Measurements from ENCODE around the gene BCR.
"Not testable (repeated sequence)": the region's sequence is repeated elsewhere in the genome, so short reads cannot be mapped to it uniquely, and the experiment has no call there.

Gene BCR
- 170 to 188 reads per million in 2 donors for total RNA-seq

DNA sequence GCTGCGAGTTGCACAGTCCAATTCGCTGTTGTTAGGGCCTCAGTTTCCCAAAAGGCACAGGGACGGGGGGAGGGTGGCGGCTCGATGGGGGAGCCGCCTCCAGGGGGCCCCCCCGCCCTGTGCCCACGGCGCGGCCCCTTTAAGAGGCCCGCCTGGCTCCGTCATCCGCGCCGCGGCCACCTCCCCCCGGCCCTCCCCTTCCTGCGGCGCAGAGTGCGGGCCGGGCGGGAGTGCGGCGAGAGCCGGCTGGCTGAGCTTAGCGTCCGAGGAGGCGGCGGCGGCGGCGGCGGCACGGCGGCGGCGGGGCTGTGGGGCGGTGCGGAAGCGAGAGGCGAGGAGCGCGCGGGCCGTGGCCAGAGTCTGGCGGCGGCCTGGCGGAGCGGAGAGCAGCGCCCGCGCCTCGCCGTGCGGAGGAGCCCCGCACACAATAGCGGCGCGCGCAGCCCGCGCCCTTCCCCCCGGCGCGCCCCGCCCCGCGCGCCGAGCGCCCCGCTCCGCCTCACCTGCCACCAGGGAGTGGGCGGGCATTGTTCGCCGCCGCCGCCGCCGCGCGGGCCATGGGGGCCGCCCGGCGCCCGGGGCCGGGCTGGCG, at the start of gene BCR:
BCR (plus strand) TSS at position 209 of the 592 bp plus-strand sequence. CDS start 452 bp downstream, outside the sequence.
- peak; percentile 58 for DNase-seq

DNA sequence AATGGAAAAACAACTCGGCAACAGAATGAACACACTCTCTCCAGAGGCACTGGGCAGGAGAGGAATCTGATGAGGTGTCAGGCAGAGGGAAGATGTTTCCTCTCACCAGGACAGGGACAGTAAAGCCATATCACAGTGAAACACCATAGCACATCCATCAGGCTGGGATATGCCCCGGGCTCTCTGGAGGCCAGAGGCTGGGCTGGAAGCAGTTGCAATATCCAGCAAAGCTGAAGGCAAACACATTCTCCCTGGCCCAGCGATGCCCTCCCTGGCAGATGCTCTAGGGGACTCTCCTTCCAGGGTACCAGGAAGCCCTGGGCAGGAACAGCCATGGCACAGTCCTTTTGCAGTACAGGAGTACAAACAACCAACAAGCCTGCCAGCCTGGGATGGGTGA, 49.6 kb upstream of the BCR start:
- no peak for DNase-seq

GRCh38 chr22:23131931-23132330, 48.4 kb upstream of the BCR start:
- DNase-seq = no peak

DNA sequence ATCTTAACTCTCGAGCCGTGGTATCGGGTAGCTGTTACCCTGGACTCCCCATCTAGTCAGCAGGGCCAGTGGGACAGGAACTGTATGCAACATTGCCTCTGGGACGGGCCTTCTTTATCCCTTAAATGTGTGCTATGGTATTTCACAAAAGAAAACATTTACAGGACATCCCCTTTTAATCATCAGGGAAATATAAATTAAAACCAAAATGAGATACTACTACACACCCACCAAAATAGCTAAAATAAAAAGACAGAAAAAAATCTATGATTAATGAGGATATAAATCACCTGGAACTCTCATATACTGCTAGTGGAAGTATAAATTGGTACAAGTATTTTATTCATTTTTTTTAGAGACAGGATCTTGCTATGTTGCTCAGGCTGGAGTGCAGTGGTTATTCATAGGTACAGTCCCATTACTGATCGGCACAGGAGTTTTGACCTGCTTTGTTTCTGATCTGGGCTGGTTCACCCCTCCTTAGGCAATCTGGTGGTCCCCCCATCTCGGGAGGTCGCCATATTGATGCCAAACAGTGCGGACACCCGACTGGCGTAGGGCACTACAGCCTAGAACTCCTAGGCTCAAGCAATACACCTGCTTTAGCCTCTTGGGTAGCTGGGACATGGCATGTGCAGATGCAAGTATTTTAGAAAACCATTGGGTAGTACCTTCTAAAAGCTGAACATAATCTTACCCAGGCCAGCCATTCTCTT, 47.8 kb upstream of the BCR start:
- no peak for DNase-seq

GRCh38 chr22:23133922-23134321, 46.4 kb upstream of the BCR start:
- DNase-seq = no peak

DNA sequence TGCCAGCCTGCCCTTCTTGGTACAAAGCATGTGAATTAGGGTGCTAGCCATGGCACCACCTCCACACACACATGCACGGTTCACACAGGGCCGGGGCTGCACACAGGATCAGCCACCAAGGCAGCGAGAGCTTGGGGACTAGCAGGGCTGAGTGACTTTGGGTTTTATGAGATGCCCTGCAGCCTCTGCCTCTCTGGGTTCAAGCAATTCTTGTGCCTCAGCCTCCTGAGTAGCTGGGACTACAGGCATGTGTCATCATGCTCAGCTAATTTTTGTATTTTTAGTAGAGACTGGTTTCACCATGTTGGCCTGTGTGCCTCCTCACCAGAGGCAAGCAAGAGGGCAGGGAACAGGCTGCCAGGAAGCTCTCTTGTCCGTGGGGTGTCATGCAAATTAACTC, 43.3 kb upstream of the BCR start:
- DNase-seq = not testable (repeated sequence)

DNA sequence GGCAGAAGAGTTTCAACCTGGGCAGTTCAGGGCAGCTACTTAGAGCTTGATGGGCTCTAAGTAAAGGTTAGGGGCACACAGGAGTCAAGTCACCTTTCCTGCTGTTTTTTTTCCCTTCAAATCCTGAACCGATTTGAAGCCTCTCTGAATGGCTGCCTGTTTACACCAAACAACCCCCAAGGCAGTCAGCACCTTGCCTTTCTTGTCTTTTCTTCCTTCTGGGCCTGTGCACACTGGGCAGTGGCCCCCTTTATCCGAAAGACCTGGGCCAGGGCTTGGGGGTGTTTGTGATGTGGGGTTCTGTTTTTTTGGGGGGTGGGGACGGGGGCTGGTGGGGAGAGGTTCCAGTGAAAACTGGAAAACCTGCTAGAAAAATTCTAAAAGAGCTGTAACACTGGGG, 42.8 kb upstream of the BCR start:
- DNase-seq = no peak

DNA sequence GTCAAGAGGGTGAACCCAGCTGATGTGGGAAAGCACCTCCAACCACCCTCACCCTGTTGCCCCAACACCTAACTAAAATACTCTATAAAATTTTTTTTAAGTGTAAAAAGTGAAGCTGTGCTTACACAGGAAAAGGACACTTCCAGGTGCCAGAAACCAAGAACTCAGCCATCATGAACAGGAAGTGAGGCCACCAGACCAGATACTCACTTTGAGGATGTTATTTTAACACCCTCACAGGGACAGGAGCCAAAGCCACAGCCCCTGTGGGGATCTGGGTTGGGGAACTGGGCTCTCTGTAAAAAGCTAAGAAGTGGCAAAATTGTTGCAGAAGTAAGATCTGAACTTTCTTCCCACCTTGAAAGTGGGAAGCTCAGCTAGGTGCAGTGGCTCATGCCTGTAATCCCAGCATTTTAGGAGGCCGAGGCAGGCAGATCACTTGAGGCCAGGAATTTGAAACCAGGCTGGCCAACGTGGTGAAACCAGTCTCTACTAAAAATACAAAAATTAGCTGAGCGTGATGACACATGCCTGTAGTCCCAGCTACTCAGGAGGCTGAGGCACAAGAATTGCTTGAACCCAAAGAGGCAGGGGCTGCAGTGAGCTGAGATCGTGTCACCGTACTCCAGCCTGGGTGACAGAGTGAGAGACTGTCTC, 42.3 kb upstream of the BCR start:
- peak; percentile 27 for DNase-seq

- DNase-seq = no peak
These were observed 41.5 kb upstream of the BCR start for GRCh38 chr22:23138584-23139435.

GRCh38 chr22:23140385-23140784, 39.9 kb upstream of the BCR start:
- no peak for DNase-seq

DNA sequence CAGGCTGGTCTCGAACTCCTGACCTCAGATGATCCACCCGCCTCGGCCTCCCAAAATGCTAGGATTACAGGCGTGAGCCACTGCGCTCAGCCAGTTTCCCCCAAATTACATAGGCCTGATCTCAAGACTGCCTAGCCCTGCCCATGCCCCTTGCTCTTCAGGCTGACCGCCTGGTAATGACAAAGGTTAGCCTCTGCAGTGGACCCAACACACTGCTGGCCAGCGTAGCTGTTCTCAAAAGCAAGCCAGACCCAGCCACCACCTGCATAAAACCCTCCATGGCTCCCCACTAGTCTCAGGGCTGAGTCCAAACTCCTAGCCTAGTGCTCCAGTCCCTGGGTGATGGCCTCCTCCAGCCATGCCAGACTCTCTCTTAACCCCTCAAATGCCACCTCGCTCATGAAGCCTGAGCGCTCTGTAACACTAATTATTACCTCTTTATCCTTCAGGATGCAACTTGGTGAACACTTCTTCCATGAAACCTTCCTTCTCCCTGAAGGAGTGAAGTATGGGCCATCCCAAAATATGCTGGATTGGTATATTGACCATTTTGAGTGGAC, 37.7 kb upstream of the BCR start:
- no peak for DNase-seq

- no peak for DNase-seq
These were observed 37.2 kb upstream of the BCR start for GRCh38 chr22:23143119-23143518.

- no peak for DNase-seq
These were observed 35.9 kb upstream of the BCR start for GRCh38 chr22:23144432-23144831.

DNA sequence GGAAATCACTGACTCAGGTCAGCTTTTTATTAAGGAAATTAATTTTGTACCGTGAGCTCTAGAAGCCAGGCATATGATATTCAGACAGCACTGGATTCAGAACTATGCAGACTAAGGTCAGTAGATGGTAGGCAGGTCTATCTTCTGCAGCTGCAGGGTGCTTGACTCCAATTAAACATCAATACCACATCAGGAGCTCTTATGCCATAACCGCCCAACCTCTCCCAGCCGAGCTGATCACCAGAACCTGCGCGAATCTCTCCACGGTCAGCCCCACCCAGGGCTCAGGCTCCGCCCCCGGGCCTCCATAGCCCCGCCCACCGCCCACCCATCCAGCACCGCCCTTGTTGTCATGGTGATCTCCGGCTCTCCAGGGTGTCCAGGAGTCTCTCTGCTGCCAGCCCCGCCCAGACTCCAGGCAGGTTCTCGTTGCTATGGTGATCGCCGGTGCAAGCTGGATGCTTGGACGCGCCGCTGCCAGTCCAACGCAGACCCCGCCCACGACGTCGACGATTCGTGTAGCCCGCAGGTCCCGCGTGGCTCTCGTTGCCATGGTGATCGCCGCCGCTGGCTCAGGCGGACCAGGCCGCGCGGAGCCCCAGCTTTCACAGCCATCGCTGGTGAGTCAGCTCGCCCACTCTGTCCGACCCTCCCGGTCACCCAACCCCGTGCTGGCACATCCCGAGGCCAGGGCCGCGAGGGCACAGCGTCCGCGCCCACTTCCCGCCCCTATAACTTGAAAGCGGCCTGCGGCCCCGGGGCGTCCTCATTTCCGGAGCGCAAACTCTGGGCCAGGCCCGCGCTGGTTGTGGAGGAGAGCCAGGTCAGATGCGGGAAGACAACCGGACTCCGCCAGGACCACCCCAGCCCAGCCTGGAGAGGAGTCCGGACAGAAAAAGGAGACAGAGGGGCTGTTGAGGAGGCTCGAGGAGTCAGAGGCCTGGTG, 35.1 kb upstream of the BCR start, which contains the start of gene RAB36:
RAB36 (plus strand) TSS at position 546 of the 946 bp plus-strand sequence. CDS start 1,140 bp downstream, outside the sequence.
- peak; percentile 93 for DNase-seq

GRCh38 chr22:23145878-23146470, 34.3 kb upstream of the BCR start:
- DNase-seq = no peak

DNA sequence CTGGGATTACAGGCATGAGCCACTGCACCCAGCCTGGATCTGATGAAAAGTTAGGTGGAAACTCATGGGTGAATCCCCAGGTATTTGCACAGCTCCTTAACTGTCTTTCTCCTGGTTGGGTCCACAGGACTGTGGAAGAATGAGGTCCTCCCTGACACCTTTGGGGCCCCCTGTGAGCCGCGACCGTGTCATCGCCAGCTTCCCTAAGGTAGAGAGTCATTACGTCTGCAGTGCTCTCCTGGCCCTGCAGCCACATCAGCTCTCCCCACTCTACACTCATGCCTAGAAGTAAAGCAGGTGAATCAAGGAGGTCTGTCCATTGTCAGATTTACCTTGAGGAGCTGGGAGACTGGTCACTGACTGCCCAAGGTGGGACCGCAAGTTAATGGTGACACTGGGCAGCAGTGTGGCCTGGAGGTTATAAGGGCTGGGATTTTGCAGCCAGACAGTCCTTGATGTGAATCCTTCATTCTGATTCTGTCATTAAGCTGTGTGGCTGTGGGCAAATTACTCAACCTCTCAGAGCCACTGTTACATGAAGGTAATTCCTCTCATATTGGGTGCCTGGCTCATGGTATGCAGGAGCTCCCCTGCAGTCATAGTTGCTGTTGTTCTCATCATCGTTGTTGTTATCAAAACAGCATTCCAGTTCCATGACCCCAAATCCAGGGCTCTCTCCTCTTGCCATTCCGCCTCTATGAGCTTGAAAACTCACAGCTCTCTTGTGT, 33.7 kb upstream of the BCR start:
- no peak for DNase-seq

- DNase-seq = no peak
These were observed 32.5 kb upstream of the BCR start for GRCh38 chr22:23147617-23148387.

- no peak for DNase-seq
These were observed 30.5 kb upstream of the BCR start for GRCh38 chr22:23149743-23150238.

GRCh38 chr22:23150762-23151161, 29.5 kb upstream of the BCR start:
- DNase-seq = no peak

Data from T-helper 9 cell (primary cell).